HG02759 (cell line): ENCODE measurements around the gene CCDC78.
"Not testable (repeated sequence)": the region's sequence is repeated elsewhere in the genome, so short reads cannot be mapped to it uniquely, and the experiment has no call there.

Experiments
- ATAC-seq: cut with Tn5 transposase; IDR thresholded peaks from one replicate; pipeline ENCODE4 v1.9.1; 2021; ENCODE audit warnings: mild to moderate bottlenecking, moderate library complexity; ENCODE audit not compliant: unreplicated experiment

Gene CCDC78

GRCh38 chr16:725041-725376 lies 1.2 kb downstream of the CCDC78 start:
- ATAC-seq: no peak

GRCh38 chr16:724188-725040 lies 1.8 kb downstream of the CCDC78 start:
- no peak for ATAC-seq

GRCh38 chr16:723695-724094 lies 2.5 kb downstream of the CCDC78 start:
- no peak for ATAC-seq

- ATAC-seq: no peak
These were observed 3.2 kb downstream of the CCDC78 start for GRCh38 chr16:722835-723633.

GRCh38 chr16:721765-722540 lies 4.3 kb downstream of the CCDC78 start:
- no peak for ATAC-seq

- ATAC-seq: peak; percentile 76
These were observed 5.1 kb downstream of the CCDC78 start, which contains the start of gene ANTKMT for GRCh38 chr16:720990-721764. TSS of gene ANTKMT (plus strand) at chr16:721146. CDS start at chr16:721275, 129 bp downstream.

- ATAC-seq: peak; percentile 19
These were observed 5.7 kb downstream of the CCDC78 start for GRCh38 chr16:720447-720989.

GRCh38 chr16:719815-720446 lies 6.3 kb downstream of the CCDC78 start:
- ATAC-seq: no peak

GRCh38 chr16:718922-719321 lies 7.3 kb downstream of the CCDC78 start:
- no peak for ATAC-seq

- no peak for ATAC-seq
These were observed 7.9 kb downstream of the CCDC78 start for GRCh38 chr16:718389-718788.

- ATAC-seq: no peak
These were observed 8.6 kb downstream of the CCDC78 start for GRCh38 chr16:717450-718245.

- no peak for ATAC-seq
These were observed 9.4 kb downstream of the CCDC78 start for GRCh38 chr16:716768-717325.

- ATAC-seq: no peak
These were observed 10.1 kb downstream of the CCDC78 start for GRCh38 chr16:716200-716568.

- peak; percentile 12 for ATAC-seq
These were observed 10.6 kb downstream of the CCDC78 start for GRCh38 chr16:715477-716199.

- ATAC-seq: peak; percentile 84
These were observed 11.4 kb downstream of the CCDC78 start, which contains the start of gene METRN for GRCh38 chr16:714558-715476. TSS of gene METRN (plus strand) at chr16:715118. CDS start at chr16:715290, 172 bp downstream.

GRCh38 chr16:714079-714478 lies 12.2 kb downstream of the CCDC78 start:
- ATAC-seq: no peak

GRCh38 chr16:712740-713250 lies 13.4 kb downstream of the CCDC78 start:
- not testable (repeated sequence) for ATAC-seq
